HG02840 (cell line): ENCODE measurements around the gene TEX29.

ENCODE experiments used
- ATAC-seq: cut with Tn5 transposase; IDR thresholded peaks from one replicate; pipeline ENCODE4 v1.9.1; 2021; ENCODE audit warnings: mild to moderate bottlenecking, moderate library complexity, moderate number of reproducible peaks; ENCODE audit not compliant: unreplicated experiment, low FRiP score

Gene TEX29

DNA sequence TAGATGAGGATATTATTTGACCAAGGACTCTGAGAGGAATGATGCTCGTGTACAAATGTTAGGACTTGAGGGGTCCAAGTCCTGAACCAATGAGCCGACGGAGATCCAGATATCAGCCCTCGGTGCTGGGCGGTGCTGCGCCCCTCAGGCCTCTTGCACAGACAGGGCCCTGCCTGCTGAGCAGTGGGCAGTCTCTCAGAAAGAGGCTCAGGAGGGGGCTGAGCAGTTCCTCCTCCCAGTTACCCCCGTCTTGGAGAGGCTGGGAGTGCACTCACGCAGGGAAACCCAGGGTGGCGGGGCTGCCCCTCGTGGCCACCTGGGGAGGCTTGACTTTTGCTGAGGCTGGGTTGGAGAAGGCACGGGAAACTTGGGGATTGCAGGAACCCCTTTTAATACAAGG is 18.4 kb downstream of the TEX29 start:
- ATAC-seq: no peak

- ATAC-seq: no peak
These were observed 19.1 kb downstream of the TEX29 start for GRCh38 chr13:111339366-111340143.

GRCh38 chr13:111341886-111342285 is 21.4 kb downstream of the TEX29 start:
- ATAC-seq: no peak

GRCh38 chr13:111342721-111343120 is 22.3 kb downstream of the TEX29 start:
- no peak for ATAC-seq

GRCh38 chr13:111343186-111343805 is 22.9 kb downstream of the TEX29 start:
- ATAC-seq: no peak

GRCh38 chr13:111344471-111345191 is 24.2 kb downstream of the TEX29 start:
- no peak for ATAC-seq

DNA sequence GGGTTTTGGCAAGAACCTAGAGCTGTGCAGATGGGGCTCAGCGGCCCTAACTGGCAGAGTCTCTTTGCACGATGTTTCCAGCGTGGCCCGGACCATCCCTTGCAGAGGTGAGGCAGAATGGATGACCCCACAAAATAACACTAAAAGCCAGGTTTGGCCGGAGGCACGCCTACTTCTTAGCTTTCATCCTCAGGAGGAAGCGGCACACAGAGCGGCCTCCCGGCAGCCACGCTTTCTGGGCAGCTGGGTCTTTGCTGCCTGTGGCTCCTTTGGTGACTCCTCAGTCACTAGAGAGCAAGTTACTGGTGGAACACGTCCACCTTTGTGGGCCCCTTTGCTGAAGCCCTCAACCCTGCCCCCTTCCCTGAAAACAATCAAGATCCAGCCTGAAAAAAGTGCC is 25.2 kb downstream of the TEX29 start:
- no peak for ATAC-seq

- ATAC-seq: no peak
These were observed 25.7 kb downstream of the TEX29 start for GRCh38 chr13:111346101-111346680.

GRCh38 chr13:111347438-111347837 is 27.0 kb downstream of the TEX29 start:
- ATAC-seq: no peak

DNA sequence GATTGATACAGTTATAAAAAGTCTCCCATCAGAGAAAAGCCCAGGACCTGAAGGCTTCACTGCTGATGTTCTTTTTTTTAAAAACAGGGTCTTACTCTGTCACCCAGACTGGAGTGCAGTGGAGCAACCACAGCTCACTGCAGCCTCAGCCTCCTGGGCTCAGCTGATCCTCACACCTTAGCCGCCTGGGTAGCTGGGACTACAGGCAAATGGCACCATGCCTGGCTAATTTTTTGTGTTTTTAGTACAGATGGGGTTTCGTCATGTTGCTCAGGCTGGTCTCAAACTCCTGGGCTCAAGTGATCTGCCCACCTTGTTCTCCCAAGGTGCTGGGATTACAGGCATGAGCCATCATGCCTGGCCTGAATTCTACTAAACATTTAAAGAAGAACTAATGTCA is 33.1 kb downstream of the TEX29 start:
- no peak for ATAC-seq

DNA sequence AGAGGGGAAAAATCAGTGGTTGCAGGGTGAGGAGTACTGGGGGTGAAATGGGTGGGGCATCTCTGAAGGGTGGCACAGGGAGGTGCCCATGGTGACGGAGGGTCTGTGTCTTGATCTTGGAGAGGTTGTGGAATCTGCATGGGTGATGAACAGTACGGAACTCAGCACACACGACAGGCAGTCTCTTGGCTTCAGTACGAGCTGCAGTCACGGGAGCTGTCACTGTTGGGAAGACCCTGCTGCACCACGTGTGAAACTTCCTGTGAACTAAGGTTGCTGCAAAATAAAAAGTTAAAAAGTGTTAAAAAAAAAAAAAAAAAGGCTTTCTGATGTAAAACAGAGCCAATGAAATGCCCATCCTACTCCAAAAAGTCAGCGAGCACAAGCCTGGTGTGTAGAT is 34.3 kb downstream of the TEX29 start:
- no peak for ATAC-seq

- no peak for ATAC-seq
These were observed 36.4 kb downstream of the TEX29 start for GRCh38 chr13:111356795-111357194.

GRCh38 chr13:111359237-111359915 is 38.9 kb downstream of the TEX29 start:
- no peak for ATAC-seq

- ATAC-seq: no peak
These were observed 39.5 kb downstream of the TEX29 start for GRCh38 chr13:111359930-111360329.

DNA sequence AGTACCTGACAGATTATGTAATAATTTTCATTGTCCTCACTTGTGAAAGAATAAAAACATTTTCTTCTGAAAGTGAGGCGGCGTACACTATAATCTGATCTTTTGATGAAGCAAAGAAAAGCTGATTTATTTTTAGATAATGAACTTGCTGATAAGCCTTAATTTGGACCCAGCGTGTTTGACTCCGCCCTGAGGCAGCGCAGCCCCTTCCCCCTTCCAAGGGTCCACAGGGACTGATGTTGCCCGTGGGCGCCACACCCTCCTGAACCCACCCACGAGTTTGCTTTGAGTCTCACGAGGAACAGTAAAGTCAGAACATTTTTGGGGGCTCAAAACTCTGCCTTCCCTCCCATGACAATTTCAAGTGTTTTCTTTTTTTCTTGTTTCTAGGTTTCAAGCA is 40.0 kb downstream of the TEX29 start:
- ATAC-seq: no peak

- ATAC-seq: no peak
These were observed 40.8 kb downstream of the TEX29 start for GRCh38 chr13:111361046-111361872.

GRCh38 chr13:111361873-111362648 is 41.6 kb downstream of the TEX29 start:
- no peak for ATAC-seq

GRCh38 chr13:111363121-111363520 is 42.7 kb downstream of the TEX29 start:
- ATAC-seq: no peak

DNA sequence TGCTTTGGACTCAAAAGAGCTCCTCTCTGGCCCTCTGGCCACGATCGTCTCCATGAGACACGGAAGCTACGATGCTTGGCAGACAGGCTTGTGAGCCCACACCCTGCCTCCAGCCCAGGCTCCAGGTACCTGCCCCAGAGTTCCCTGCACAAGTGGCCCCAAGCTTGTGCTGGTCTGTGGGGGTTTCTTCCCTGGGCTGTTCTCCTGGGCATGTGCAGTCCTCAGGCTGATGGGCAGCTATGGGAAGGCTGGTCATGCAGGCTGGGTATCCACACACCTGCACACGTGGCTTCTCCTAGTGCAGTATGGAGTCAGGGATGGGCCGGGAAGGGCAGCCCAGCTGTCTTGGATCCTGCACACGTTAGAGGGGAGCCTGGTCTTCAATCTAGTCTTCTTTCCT is 43.1 kb downstream of the TEX29 start:
- no peak for ATAC-seq
